Measurements from ENCODE around the gene CHPF2.

The CHPF2 gene

GRCh38 chr7:151240536-151240935, 8.3 kb downstream of the CHPF2 start:
- peak overlapping the region; percentile 49 for H3K27ac ChIP-seq
- TF ChIP-seq CTCF (IDR thresholded peaks at IDR 0.05), result no peak
- TF ChIP-seq ZFX (IDR thresholded peaks at IDR 0.05; ENCODE audit: borderline replicate concordance), result no peak

- no peak for TF ChIP-seq CTCF (IDR thresholded peaks at IDR 0.05)
- TF ChIP-seq ZFX (IDR thresholded peaks at IDR 0.05; ENCODE audit: borderline replicate concordance), result no peak
- peak overlapping the region; percentile 49 for H3K27ac ChIP-seq
Observed at GRCh38 chr7:151240942-151241754, 8.9 kb downstream of the CHPF2 start.

- H3K27ac ChIP-seq, result peak overlapping the region; percentile 49
- TF ChIP-seq CTCF (IDR thresholded peaks at IDR 0.05) (no peak), ZFX (IDR thresholded peaks at IDR 0.05; ENCODE audit: borderline replicate concordance) (no peak)
Observed at GRCh38 chr7:151241755-151242096, 9.4 kb downstream of the CHPF2 start.

GRCh38 chr7:151242159-151243044, 10.1 kb downstream of the CHPF2 start:
- peak overlapping the region; percentile 49; the same call in 1 of the 2 replicates for H3K27ac ChIP-seq
- TF ChIP-seq ZFX (IDR thresholded peaks at IDR 0.05; ENCODE audit: borderline replicate concordance) (no peak), CTCF (IDR thresholded peaks at IDR 0.05) (no peak)

- H3K27ac ChIP-seq, result no peak overlapping the region
- no peak for TF ChIP-seq ZFX (IDR thresholded peaks at IDR 0.05; ENCODE audit: borderline replicate concordance)
- no peak for TF ChIP-seq CTCF (IDR thresholded peaks at IDR 0.05)
Observed at GRCh38 chr7:151243045-151243349, 10.7 kb downstream of the CHPF2 start.

- no peak overlapping the region for H3K27ac ChIP-seq
Observed at GRCh38 chr7:151243408-151244195, 11.3 kb downstream of the CHPF2 start.

More at GRCh38 chr7:151243408-151244195, 11.3 kb downstream of the CHPF2 start:
- TF ChIP-seq CTCF (IDR thresholded peaks at IDR 0.05) (no peak), ZFX (IDR thresholded peaks at IDR 0.05; ENCODE audit: borderline replicate concordance) (no peak)

Measured in 22Rv1 (cell line).